Endothelial cell of umbilical vein (primary cell): ENCODE results near the gene TMX1. TPM values are rescaled to one million over a fixed set of nuclear protein-coding genes. Genes with fewer than 3 reads are reported as not detected.

Source experiments
- BruUV-seq: library from RNA; stranded (reverse); fragments of 400-500 nt; replicated peaks from 2 replicates; lab custom pipeline; 2021; lab: Mats Ljungman, UMichigan
- CTCF ChIA-PET: fragments of 300-600, 350-600 bp; sonication (Branson Sonifier 250); formaldehyde crosslinking; loops from one replicate; lab custom pipeline; 2021; ENCODE audit warnings: antibody characterized with exemption, inconsistent platforms; lab: Charles Lee
- POLR2A ChIA-PET: fragments of 300-600, 350-600 bp; sonication (Branson Sonifier 250); formaldehyde crosslinking; loops from one replicate; lab custom pipeline; 2021; ENCODE audit warnings: antibody characterized with exemption, inconsistent platforms; lab: Charles Lee
- DNase-seq: peaks from one replicate; pipeline ENCODE4 v3.0.0-alpha.2; 2011; ENCODE audit warnings: low read depth, low spot score
- FAIRE-seq: peaks from 2 replicates; lab custom pipeline; 2011; peaks lifted over from hg19 to GRCh38; lab: Jason Lieb, UNC
- H2AFZ ChIP-seq: 2 replicates; pipeline ENCODE4 v1.6.0; 2012; ENCODE audit warnings: low read depth, low read length, control low read depth, inconsistent platforms
- H3K27ac ChIP-seq: 2 replicates; pipeline ENCODE4 v1.5.1; 2011; ENCODE audit warnings: low read depth, mild to moderate bottlenecking, control low read depth, low read length, moderate library complexity; ENCODE audit not compliant: insufficient read depth
- H3K27me3 ChIP-seq, 2 experiments: 2 replicates each; pipeline versions ENCODE4 v1.6.0 to v1.6.1; 2011; ENCODE audit warnings: low read length in 2 of 2, mixed read lengths in 1 of 2; ENCODE audit not compliant: control insufficient read depth in 2 of 2, insufficient read depth in 2 of 2
- H3K36me3 ChIP-seq, 2 experiments: 2 replicates in 1 of 2; 3 replicates in 1 of 2; pipeline ENCODE4 v1.5.1; 2011; ENCODE audit warnings: low read length in 2 of 2, mild to moderate bottlenecking in 1 of 2, moderate library complexity in 1 of 2; ENCODE audit not compliant: control insufficient read depth in 2 of 2, insufficient read depth in 2 of 2; ENCODE audit errors: extremely low read depth in 1 of 2
- H3K4me1 ChIP-seq: 3 replicates; pipeline ENCODE4 v1.5.1; 2011; ENCODE audit warnings: mild to moderate bottlenecking, low read length; ENCODE audit not compliant: control insufficient read depth, insufficient read depth; ENCODE audit errors: extremely low read depth
- H3K4me2 ChIP-seq: 2 replicates; pipeline ENCODE4 v1.6.1; 2011; ENCODE audit warnings: low read length, control low read depth, mixed read lengths; ENCODE audit not compliant: insufficient read depth
- H3K4me3 ChIP-seq, 3 experiments: fragments of 200-600 bp in 1 of 3; sonication (generic), shearing (Covaris generic) in 1 of 3; replicated peaks in 1 of 3; 2 replicates each; pipeline ENCODE4 v1.5.1; 2011 to 2016; ENCODE audit warnings: control low read depth in 3 of 3, low read length in 3 of 3, mild to moderate bottlenecking in 2 of 3, inconsistent platforms in 1 of 3, low read depth in 1 of 3, moderate library complexity in 1 of 3; ENCODE audit not compliant: insufficient read depth in 1 of 3
- H3K79me2 ChIP-seq: 2 replicates; pipeline ENCODE4 v1.6.0; 2012; ENCODE audit warnings: low read length, inconsistent platforms; ENCODE audit not compliant: control insufficient read depth, insufficient read depth
- H3K9ac ChIP-seq: replicated peaks from 2 replicates; pipeline ENCODE3; 2011; ENCODE audit warnings: low read length, control low read depth; ENCODE audit not compliant: insufficient read depth; ENCODE audit errors: extremely low read depth
- H3K9me1 ChIP-seq: replicated peaks from 3 replicates; pipeline ENCODE4 v1.6.0; 2011; ENCODE audit warnings: mild to moderate bottlenecking, low read length; ENCODE audit not compliant: control insufficient read depth, insufficient read depth; ENCODE audit errors: extremely low read depth
- H3K9me3 ChIP-seq: replicated peaks from 2 replicates; pipeline ENCODE4 v1.5.1; 2012; ENCODE audit warnings: low read length, inconsistent platforms; ENCODE audit not compliant: control insufficient read depth, insufficient read depth
- H4K20me1 ChIP-seq: replicated peaks from 2 replicates; pipeline ENCODE3; 2011; ENCODE audit warnings: mild to moderate bottlenecking, low read length; ENCODE audit not compliant: control insufficient read depth, insufficient read depth; ENCODE audit errors: extremely low read depth
- EZH2 ChIP-seq: IDR thresholded peaks from 2 replicates; pipeline ENCODE4 v1.6.1; 2012; ENCODE audit warnings: borderline replicate concordance, low read depth, mild to moderate bottlenecking, moderate library complexity, low read length, inconsistent platforms; ENCODE audit not compliant: severe bottlenecking
- FOS ChIP-seq: IDR thresholded peaks from 2 replicates; pipeline ENCODE4 v1.6.1; 2011; ENCODE audit warnings: mild to moderate bottlenecking, low read length, moderate library complexity, borderline replicate concordance; ENCODE audit not compliant: insufficient read depth
- GATA2 ChIP-seq: IDR thresholded peaks from 2 replicates; pipeline ENCODE4 v1.7.0; 2011; ENCODE audit warnings: low read depth, mild to moderate bottlenecking, moderate library complexity, mixed read lengths, low read length; ENCODE audit not compliant: insufficient read length, insufficient read depth
- JUN ChIP-seq: IDR thresholded peaks from 2 replicates; pipeline ENCODE4 v1.6.1; 2011; ENCODE audit warnings: borderline replicate concordance, low read depth; ENCODE audit not compliant: insufficient read length, insufficient read depth
- MYC ChIP-seq: IDR thresholded peaks from one replicate; pipeline ENCODE4 v1.6.1; 2011; ENCODE audit warnings: mild to moderate bottlenecking, low read depth, low read length
- POLR2A ChIP-seq: IDR thresholded peaks from 2 replicates; pipeline ENCODE4 v1.6.1; 2012; ENCODE audit warnings: low read depth, mild to moderate bottlenecking, control low read depth, low read length
- POLR2AphosphoS5 ChIP-seq: IDR thresholded peaks from 2 replicates; pipeline ENCODE4 v1.6.1; 2012; ENCODE audit warnings: low read depth, mild to moderate bottlenecking, control low read depth, low read length, moderate library complexity; ENCODE audit not compliant: insufficient read depth
- dilution Hi-C: fragments of 300-500 bp; cut with MboI; formaldehyde crosslinking; loops from one replicate; pipeline ENCODE4 v1.15.0; 2019; ENCODE audit warnings: low sequenced_read_pairs; ENCODE audit not compliant: extremely low pct_ligation_motif_present
- intact Hi-C: fragments of 100-400 bp; cut with micrococcal nuclease; formaldehyde crosslinking; loops from one replicate; pipeline ENCODE4 v1.10.0; 2022
- polyA plus RNA-seq, 4 experiments: library from polyadenylated mRNA; depleted of rRNA in 3 of 4; stranded (reverse) in 3 of 4; unstranded in 1 of 4; fragments of >200 nt; gene quantifications; 2 replicates each; pipeline versions ENCODE4 v1.2.1 to v1.2.3, GENCODE V29; 2011 to 2012; ENCODE audit warnings: missing spikeins in 1 of 4
- total RNA-seq: library from RNA; stranded (reverse); gene quantifications from 2 replicates; pipeline ENCODE4 v1.2.3, GENCODE V29; 2021
- TF ChIP-seq, protein P1 (sequence below), 2 donors: IDR thresholded peaks; 1 replicate in 1 of 2; 2 replicates in 1 of 2; pipeline ENCODE4 v1.5.1; 2011; ENCODE audit warnings: low read length in 2 of 2, mild to moderate bottlenecking in 2 of 2, moderate library complexity in 2 of 2, control low read depth in 1 of 2, inconsistent platforms in 1 of 2, low read depth in 1 of 2; ENCODE audit not compliant: insufficient read depth in 1 of 2; ENCODE audit errors: extremely low read depth in 1 of 2
- TF ChIP-seq, protein P2 (sequence below): IDR thresholded peaks from 2 replicates; pipeline ENCODE4 v1.6.1; 2011; ENCODE audit not compliant: insufficient read depth, insufficient read length

Gene TMX1
- total and polyA plus RNA-seq, 2 donors (not counting 3 experiments of a cell fraction or from before 2014, with no cell fraction given) = 11.4 to 41.9 TPM

DNA sequence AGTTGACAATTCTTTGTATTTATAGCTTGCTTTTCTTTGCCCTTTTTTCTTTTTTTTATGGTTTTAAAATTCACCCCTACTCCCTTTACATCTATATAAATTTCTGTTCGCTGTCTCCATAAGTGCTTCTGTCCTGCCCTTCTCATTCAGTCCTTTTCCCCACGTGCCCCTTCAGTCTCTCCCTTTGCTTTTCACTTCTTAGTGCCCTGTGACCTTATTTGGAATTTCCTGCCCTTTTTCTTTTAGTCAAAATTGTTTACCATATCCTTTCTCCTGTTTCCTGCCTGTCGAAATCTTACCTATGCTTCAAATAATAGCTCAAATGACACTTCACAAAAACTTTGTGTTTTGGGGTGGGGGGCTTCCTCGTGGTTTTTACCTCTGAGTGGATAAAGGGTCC, 6.0 kb downstream of the TMX1 start:
- POLR2A ChIA-PET = no interaction called here
- dilution Hi-C loops (no loop called here), intact Hi-C loops (no loop called here)
- Histone ChIP-seq H3K27ac (no peak overlapping the region), H2AFZ (no peak overlapping the region), H3K4me2 (no peak overlapping the region), H3K9me3 (no peaks in the 10 kb centered on the region), H3K9me1 (no peaks in the 10 kb centered on the region), H3K36me3 (peaks cover 0 to 5% of the 10 kb centered on the region in 2 experiments), H3K4me1 (peaks cover 5% of the 10 kb centered on the region), H3K79me2 (peaks cover 40% of the 10 kb centered on the region), H3K9ac (no peak overlapping the region), H3K27me3 (no peaks in the 10 kb centered on the region), H4K20me1 (no peaks in the 10 kb centered on the region), H3K4me3 (no peak overlapping the region)
- CTCF ChIA-PET = interaction anchor here (1.1 to 1.3 kb wide), 2 partner anchors 10 to 38 kb away, joined by 3 read pairs; no protein-coding TSS in a partner anchor
- no TSS peak for BruUV-seq
- TF ChIP-seq POLR2AphosphoS5 (no peak), POLR2A (no peak), GATA2 (no peak), MYC (no peak), EZH2 (no peak), JUN (no peak), FOS (no peak)
- TF ChIP-seq, protein P1, sequence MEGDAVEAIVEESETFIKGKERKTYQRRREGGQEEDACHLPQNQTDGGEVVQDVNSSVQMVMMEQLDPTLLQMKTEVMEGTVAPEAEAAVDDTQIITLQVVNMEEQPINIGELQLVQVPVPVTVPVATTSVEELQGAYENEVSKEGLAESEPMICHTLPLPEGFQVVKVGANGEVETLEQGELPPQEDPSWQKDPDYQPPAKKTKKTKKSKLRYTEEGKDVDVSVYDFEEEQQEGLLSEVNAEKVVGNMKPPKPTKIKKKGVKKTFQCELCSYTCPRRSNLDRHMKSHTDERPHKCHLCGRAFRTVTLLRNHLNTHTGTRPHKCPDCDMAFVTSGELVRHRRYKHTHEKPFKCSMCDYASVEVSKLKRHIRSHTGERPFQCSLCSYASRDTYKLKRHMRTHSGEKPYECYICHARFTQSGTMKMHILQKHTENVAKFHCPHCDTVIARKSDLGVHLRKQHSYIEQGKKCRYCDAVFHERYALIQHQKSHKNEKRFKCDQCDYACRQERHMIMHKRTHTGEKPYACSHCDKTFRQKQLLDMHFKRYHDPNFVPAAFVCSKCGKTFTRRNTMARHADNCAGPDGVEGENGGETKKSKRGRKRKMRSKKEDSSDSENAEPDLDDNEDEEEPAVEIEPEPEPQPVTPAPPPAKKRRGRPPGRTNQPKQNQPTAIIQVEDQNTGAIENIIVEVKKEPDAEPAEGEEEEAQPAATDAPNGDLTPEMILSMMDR (IDR thresholded peaks at IDR 0.05; ENCODE audit: extremely low read depth in 1 of 2, insufficient read depth in 1 of 2, low read depth in 1 of 2, low read length in 2 of 2) = no peak
- TF ChIP-seq, protein P2, sequence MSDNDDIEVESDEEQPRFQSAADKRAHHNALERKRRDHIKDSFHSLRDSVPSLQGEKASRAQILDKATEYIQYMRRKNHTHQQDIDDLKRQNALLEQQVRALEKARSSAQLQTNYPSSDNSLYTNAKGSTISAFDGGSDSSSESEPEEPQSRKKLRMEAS = no peak
- DNase-seq (no peak), FAIRE-seq (no peak)
